Cardiac muscle cell (in vitro differentiated cells and primary cell): ENCODE results near the gene DGKI. TPM values are rescaled to one million over a fixed set of nuclear protein-coding genes. Genes with fewer than 3 reads are reported as not detected.
"Not testable (repeated sequence)": the region's sequence is repeated elsewhere in the genome, so short reads cannot be mapped to it uniquely, and the experiment has no call there.

Experiments used
- DNase-seq, 2 donors: peaks; one replicate each; pipeline versions ENCODE4 v3.0.0 to v3.0.0-alpha.2; 2010 to 2017; ENCODE audit warnings: low read depth in 1 of 2, low spot score in 1 of 2
- H3K27ac ChIP-seq: fragments of 200-600 bp; sonication (generic); 2 replicates; pipeline ENCODE4 v1.5.1; 2016
- H3K27me3 ChIP-seq: fragments of 200-600 bp; sonication (generic); 2 replicates; pipeline ENCODE4 v1.6.0; 2016; ENCODE audit warnings: control low read depth
- H3K36me3 ChIP-seq: fragments of 200-600 bp; sonication (generic); 2 replicates; pipeline ENCODE4 v1.5.1; 2016; ENCODE audit warnings: control low read depth
- H3K4me1 ChIP-seq: fragments of 200-600 bp; sonication (generic); 2 replicates; pipeline ENCODE4 v1.8.1; 2017; ENCODE audit warnings: low read depth, mild to moderate bottlenecking, mixed run types
- H3K4me3 ChIP-seq: fragments of 200-600 bp; sonication (generic); 2 replicates; pipeline ENCODE4 v1.5.1; 2016; ENCODE audit warnings: mild to moderate bottlenecking
- H3K9me3 ChIP-seq: fragments of 200-600 bp; sonication (generic); 2 replicates; pipeline ENCODE4 v1.5.1; 2017; ENCODE audit warnings: low read depth, mild to moderate bottlenecking, control low read depth
- CTCF ChIP-seq: IDR thresholded peaks from 2 replicates; pipeline ENCODE4 v1.5.1; 2012; ENCODE audit warnings: low read depth, mild to moderate bottlenecking, low read length
- polyA plus RNA-seq: library from polyadenylated mRNA; unstranded; fragments of >200 nt; fragmentation: Nextera tagmentation; extraction: Ambion mirVana; gene quantifications from 2 replicates; pipeline ENCODE4 v1.2.1, GENCODE V29; 2016
- total RNA-seq: library from RNA; depleted of rRNA; stranded (reverse); fragments of >200 nt; gene quantifications from 2 replicates; pipeline ENCODE4 v1.2.3, GENCODE V29; 2016

Gene DGKI
- total and polyA plus RNA-seq, 2 experiments from 2014 or later: 35.0 to 52.7 TPM

GRCh38 chr7:137449016-137449415 lies 397.8 kb downstream of the DGKI start:
- H3K27me3 ChIP-seq: no peaks in the 10 kb centered on the region
- H3K27ac ChIP-seq: no peak overlapping the region
- no peaks in the 10 kb centered on the region for H3K36me3 ChIP-seq
- no peaks in the 10 kb centered on the region for H3K9me3 ChIP-seq
- no peak for TF ChIP-seq CTCF
- H3K4me3 ChIP-seq: no peak overlapping the region
- peaks cover 49% of the 10 kb centered on the region for H3K4me1 ChIP-seq
- no peak for DNase-seq

GRCh38 chr7:137448572-137448971 lies 398.2 kb downstream of the DGKI start:
- not testable (repeated sequence) for H3K27ac ChIP-seq, H3K27me3 ChIP-seq, H3K4me3 ChIP-seq, H3K36me3 ChIP-seq, DNase-seq, H3K9me3 ChIP-seq
- peaks cover 50% of the 10 kb centered on the region for H3K4me1 ChIP-seq

DNA sequence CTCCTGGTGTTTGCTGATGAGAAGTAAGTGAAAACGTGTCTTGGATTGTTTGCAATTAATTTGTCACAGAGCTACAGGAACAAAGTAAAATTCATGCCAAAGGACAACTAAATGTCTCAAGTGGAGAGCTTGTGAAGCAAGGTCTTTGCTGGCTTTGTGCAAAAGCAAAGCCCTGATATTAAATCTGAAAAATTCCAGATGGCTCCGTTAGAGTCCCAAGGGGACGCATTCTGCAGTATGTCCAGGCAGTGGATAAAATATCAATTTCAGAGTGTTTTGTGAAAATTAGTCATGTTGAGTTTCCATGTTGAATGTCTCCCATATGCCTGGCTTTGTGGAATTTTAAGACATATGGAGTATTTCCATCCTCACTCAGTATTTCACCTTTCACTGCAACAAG lies 400.7 kb downstream of the DGKI start:
- peak overlapping the region; percentile 69 for H3K27ac ChIP-seq
- peaks cover 43% of the 10 kb centered on the region for H3K4me1 ChIP-seq
- no peaks in the 10 kb centered on the region for H3K27me3 ChIP-seq
- no peak for TF ChIP-seq CTCF
- DNase-seq: no peak
- no peaks in the 10 kb centered on the region for H3K9me3 ChIP-seq
- no peaks in the 10 kb centered on the region for H3K36me3 ChIP-seq
- no peak overlapping the region for H3K4me3 ChIP-seq

- no peaks in the 10 kb centered on the region for H3K36me3 ChIP-seq
- DNase-seq: no peak
- peak overlapping the region; percentile 69 for H3K27ac ChIP-seq
- peaks cover 44% of the 10 kb centered on the region for H3K4me1 ChIP-seq
- H3K4me3 ChIP-seq: no peak overlapping the region
- no peak for TF ChIP-seq CTCF
- no peaks in the 10 kb centered on the region for H3K9me3 ChIP-seq
- H3K27me3 ChIP-seq: no peaks in the 10 kb centered on the region
These were observed 401.5 kb downstream of the DGKI start for GRCh38 chr7:137445268-137445667.

- DNase-seq: peak in 1 of 2 donors; percentile 60
- no peaks in the 10 kb centered on the region for H3K27me3 ChIP-seq
- peaks cover 53% of the 10 kb centered on the region for H3K4me1 ChIP-seq
- no peaks in the 10 kb centered on the region for H3K9me3 ChIP-seq
- no peak overlapping the region for H3K4me3 ChIP-seq
- no peak for TF ChIP-seq CTCF
- no peaks in the 10 kb centered on the region for H3K36me3 ChIP-seq
- H3K27ac ChIP-seq: peak overlapping the region; percentile 78
These were observed 403.2 kb downstream of the DGKI start for GRCh38 chr7:137443616-137444015.

GRCh38 chr7:137441451-137441850 lies 405.3 kb downstream of the DGKI start:
- H3K27me3 ChIP-seq: no peaks in the 10 kb centered on the region
- peak in 1 of 2 donors; percentile 24 for DNase-seq
- peak overlapping the region; percentile 78 for H3K27ac ChIP-seq
- no peak overlapping the region for H3K4me3 ChIP-seq
- peaks cover 36% of the 10 kb centered on the region for H3K4me1 ChIP-seq
- no peaks in the 10 kb centered on the region for H3K9me3 ChIP-seq
- no peak for TF ChIP-seq CTCF
- H3K36me3 ChIP-seq: no peaks in the 10 kb centered on the region
